ENCODE measurements around the gene FLYWCH1.

The FLYWCH1 gene

GRCh38 chr16:2954656-2955381 is 43.1 kb downstream of the FLYWCH1 start:
- H3K9ac ChIP-seq, result peak overlapping the region in 7 of 11 experiments; percentile 19 to 76 (median 63); a peak in 12 of 22 replicates
- peaks cover 0 to 25% (median 0%) of the 10 kb centered on the region in 11 experiments; a peak in 4 of 22 replicates for H3K27me3 ChIP-seq
- H3K4me2 ChIP-seq, result peak overlapping the region; percentile 68 to 95 (median 90); a peak in 20 of 22 replicates

DNA sequence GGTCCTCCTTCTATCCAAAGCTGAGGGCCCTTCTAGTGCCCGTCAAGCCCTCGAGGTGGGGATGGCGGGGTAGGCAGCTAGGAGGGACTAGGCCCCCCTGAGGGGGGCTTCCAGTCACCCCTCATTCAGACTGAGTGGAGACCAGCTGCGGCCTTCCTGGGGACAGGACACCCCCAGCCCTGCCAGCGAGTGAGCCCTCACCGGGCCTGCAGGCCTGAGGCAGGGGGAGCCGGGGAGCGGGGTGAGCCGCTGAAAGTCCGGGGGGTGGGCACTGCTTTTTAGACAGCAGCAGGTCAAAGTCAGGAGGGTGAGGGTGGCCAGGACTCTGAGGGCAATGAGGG is 43.7 kb downstream of the FLYWCH1 start:
- peaks cover 40 to 86% (median 77%) of the 10 kb centered on the region in 10 experiments for H3K4me1 ChIP-seq
- peak overlapping the region; percentile 68 to 95 (median 90); a peak in 20 of 22 replicates for H3K4me2 ChIP-seq
- H3K4me3 ChIP-seq, result no peak overlapping the region
- H3K9me3 ChIP-seq (replicated peaks in 1 of 11), result no peaks in the 10 kb centered on the region
- no peaks in the 10 kb centered on the region for H3K36me3 ChIP-seq
- H3K9ac ChIP-seq, result peak overlapping the region in 5 of 11 experiments; percentile 53 to 76 (median 69); a peak in 7 of 22 replicates
- peak overlapping the region in 7 of 11 experiments; percentile 55 to 86 (median 67); a peak in 10 of 22 replicates for H3K27ac ChIP-seq
- H4K20me1 ChIP-seq, result peaks cover 0 to 11% (median 0%) of the 10 kb centered on the region in 11 experiments; a peak in 2 of 22 replicates
- peaks cover 0 to 25% (median 0%) of the 10 kb centered on the region in 11 experiments; a peak in 4 of 22 replicates for H3K27me3 ChIP-seq
- no peak for TF ChIP-seq Cebpa-rat (IDR thresholded peaks at IDR 0.05)

More at GRCh38 chr16:2954656-2955381, 43.1 kb downstream of the FLYWCH1 start:
- TF ChIP-seq Cebpa-rat (IDR thresholded peaks at IDR 0.05), result no peak
- Histone ChIP-seq H3K4me3 (peak overlapping the region in 1 of 10 experiments; percentile 39; a peak in 1 of 20 replicates), H3K4me1 (peaks cover 40 to 85% (median 75%) of the 10 kb centered on the region in 10 experiments), H4K20me1 (peaks cover 0 to 17% (median 0%) of the 10 kb centered on the region in 11 experiments; a peak in 4 of 22 replicates), H3K36me3 (peaks cover 0 to 6% (median under 1%) of the 10 kb centered on the region in 11 experiments; a peak in 6 of 22 replicates), H3K9me3 (replicated peaks in 1 of 11) (no peaks in the 10 kb centered on the region), H3K27ac (peak overlapping the region in 8 of 11 experiments; percentile 7 to 86 (median 66); a peak in 15 of 22 replicates)

DNA sequence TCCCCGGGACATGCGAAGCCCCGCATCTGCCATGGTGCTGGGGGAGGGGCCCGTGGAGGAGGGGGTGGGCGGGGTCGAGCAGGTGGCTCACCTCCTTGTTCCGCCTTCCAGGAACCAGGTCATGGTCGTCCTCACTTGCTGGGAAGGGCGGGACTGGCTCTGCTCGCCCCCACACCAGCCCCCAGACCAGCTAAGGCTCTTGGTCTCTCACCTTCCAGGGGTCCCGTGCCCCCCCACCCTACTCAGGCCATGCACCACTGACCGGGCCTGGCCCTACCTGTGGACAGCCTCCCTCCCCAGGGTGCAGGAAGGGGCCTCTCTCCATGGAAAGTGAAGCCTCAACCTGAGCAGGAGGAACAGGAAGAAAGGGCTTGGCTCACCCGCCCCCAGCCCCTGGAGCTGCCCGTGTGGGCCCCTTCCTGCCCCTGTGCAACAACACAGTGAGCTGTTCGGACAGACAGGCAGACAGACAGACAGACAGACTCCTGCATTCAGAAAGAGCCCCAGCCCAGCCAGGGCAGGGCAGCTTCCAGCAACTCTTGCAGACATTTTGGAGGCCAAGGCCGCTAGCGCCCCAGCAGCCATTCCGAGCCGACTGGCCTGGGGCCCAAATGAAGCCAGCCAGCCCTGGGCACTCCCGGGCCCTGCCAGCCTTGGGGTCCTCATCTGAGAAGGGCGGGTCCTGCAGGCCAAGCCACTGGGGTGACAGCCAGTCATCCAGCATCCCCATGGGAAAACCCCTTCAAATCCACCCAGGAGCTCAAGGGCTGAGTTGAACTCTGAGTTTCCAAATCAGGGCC is 44.2 kb downstream of the FLYWCH1 start:
- peaks cover 38 to 86% (median 76%) of the 10 kb centered on the region in 10 experiments for H3K4me1 ChIP-seq
- 0 out of 22 replicates have a peak, but pooled peaks cover 0 to 6% (median 0%) of the 10 kb centered on the region in 11 experiments for H4K20me1 ChIP-seq
- peaks cover 0 to 25% (median 0%) of the 10 kb centered on the region in 11 experiments; a peak in 4 of 22 replicates for H3K27me3 ChIP-seq
- H3K4me3 ChIP-seq, result peak overlapping the region in 2 of 10 experiments; percentile 14 to 23; a peak in 1 of 20 replicates
- peak overlapping the region in 8 of 11 experiments; percentile 19 to 60 (median 38); a peak in 7 of 22 replicates for H3K9ac ChIP-seq
- H3K27ac ChIP-seq, result peak overlapping the region in 6 of 11 experiments; percentile 6 to 86 (median 44); a peak in 9 of 22 replicates
- no peaks in the 10 kb centered on the region for H3K36me3 ChIP-seq
- H3K9me3 ChIP-seq (replicated peaks in 1 of 11), result no peaks in the 10 kb centered on the region
- H3K4me2 ChIP-seq, result peak overlapping the region; percentile 68 to 95 (median 90)
- TF ChIP-seq Cebpa-rat (IDR thresholded peaks at IDR 0.05), result no peak

GRCh38 chr16:2956579-2956956 is 44.8 kb downstream of the FLYWCH1 start:
- peak overlapping the region in 4 of 11 experiments; percentile 22 to 60 (median 35); a peak in 2 of 22 replicates for H3K9ac ChIP-seq

GRCh38 chr16:2959206-2959605 is 47.5 kb downstream of the FLYWCH1 start:
- Histone ChIP-seq H3K27me3 (peaks cover 0 to 32% (median 17%) of the 10 kb centered on the region in 11 experiments; a peak in 14 of 22 replicates), H3K4me1 (peaks cover 46 to 84% (median 74%) of the 10 kb centered on the region in 10 experiments), H3K9me3 (replicated peaks in 1 of 11) (no peaks in the 10 kb centered on the region), H3K27ac (no peak overlapping the region), H3K4me2 (peak overlapping the region in 6 of 11 experiments; percentile 16 to 59 (median 44); a peak in 10 of 22 replicates), H3K9ac (no peak overlapping the region), H4K20me1 (peaks cover 0 to 29% (median 4%) of the 10 kb centered on the region in 11 experiments; a peak in 10 of 22 replicates), H3K36me3 (no peaks in the 10 kb centered on the region), H3K4me3 (no peak overlapping the region)
- TF ChIP-seq Cebpa-rat (IDR thresholded peaks at IDR 0.05), result no peak

More at GRCh38 chr16:2956579-2956956, 44.8 kb downstream of the FLYWCH1 start:
- Histone ChIP-seq H3K27ac (peak overlapping the region in 5 of 11 experiments; percentile 6 to 59 (median 40); a peak in 5 of 22 replicates), H4K20me1 (peaks cover 0 to 9% (median 0%) of the 10 kb centered on the region in 11 experiments; a peak in 1 of 22 replicates), H3K36me3 (no peaks in the 10 kb centered on the region), H3K4me1 (peaks cover 36 to 85% (median 75%) of the 10 kb centered on the region in 10 experiments), H3K9me3 (replicated peaks in 1 of 11) (no peaks in the 10 kb centered on the region), H3K4me3 (no peak overlapping the region), H3K27me3 (peaks cover 0 to 25% (median 0%) of the 10 kb centered on the region in 11 experiments; a peak in 4 of 22 replicates), H3K4me2 (peak overlapping the region; percentile 68 to 95 (median 90))
- no peak for TF ChIP-seq Cebpa-rat (IDR thresholded peaks at IDR 0.05)

GRCh38 chr16:2960183-2961010 is 48.7 kb downstream of the FLYWCH1 start:
- Histone ChIP-seq H4K20me1 (peaks cover 0 to 39% (median 10%) of the 10 kb centered on the region in 11 experiments; a peak in 15 of 22 replicates), H3K27ac (no peak overlapping the region), H3K9ac (no peak overlapping the region), H3K36me3 (no peaks in the 10 kb centered on the region), H3K4me1 (peaks cover 44 to 81% (median 72%) of the 10 kb centered on the region in 10 experiments), H3K4me2 (peak overlapping the region in 8 of 11 experiments; percentile 1 to 59 (median 46); a peak in 14 of 22 replicates), H3K9me3 (replicated peaks in 1 of 11) (no peaks in the 10 kb centered on the region), H3K27me3 (peaks cover 0 to 33% (median 17%) of the 10 kb centered on the region in 11 experiments; a peak in 14 of 22 replicates), H3K4me3 (no peak overlapping the region)
- no peak for TF ChIP-seq Cebpa-rat (IDR thresholded peaks at IDR 0.05)

DNA sequence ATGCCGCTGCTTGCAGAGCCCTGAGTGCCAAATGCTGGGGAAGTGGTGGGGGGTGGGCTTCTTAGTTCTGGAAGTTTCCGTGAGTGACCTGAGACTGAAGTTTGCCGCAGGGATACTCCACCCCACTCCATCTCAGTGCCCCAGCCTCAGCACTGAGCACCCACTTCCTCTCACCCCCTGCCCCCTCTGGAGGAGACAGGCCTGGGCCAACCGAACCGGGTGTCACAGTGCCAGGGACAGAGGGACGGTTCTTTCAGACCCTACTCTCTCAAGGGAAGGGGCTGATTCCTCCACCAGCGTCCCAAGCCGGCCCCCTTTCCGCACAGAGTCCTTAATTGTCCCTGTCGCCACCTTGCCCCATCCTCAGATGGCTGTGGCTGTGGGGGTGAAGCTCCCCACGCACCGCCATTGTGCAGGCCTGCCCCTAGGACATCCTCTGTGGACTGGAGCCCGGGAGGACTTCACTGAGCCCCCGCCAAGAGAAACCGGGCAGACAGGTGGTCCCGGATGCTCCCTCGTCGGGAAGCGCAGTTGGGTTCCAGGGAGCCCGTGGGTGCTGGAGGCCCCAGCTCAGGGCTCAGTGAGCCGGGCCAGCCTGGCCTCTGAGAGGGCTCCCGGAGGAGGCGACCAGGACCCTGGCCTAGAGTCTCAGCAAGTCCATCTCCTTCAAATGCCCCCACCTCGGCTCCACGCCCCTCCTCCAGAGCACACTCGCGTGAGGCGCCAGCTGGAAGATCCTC is 50.8 kb downstream of the FLYWCH1 start:
- H3K4me3 ChIP-seq, result peak overlapping the region in 7 of 10 experiments; percentile 20 to 74 (median 67); a peak in 8 of 20 replicates
- H3K9ac ChIP-seq, result peak overlapping the region in 4 of 11 experiments; percentile 45 to 74 (median 71); a peak in 8 of 22 replicates
- H3K36me3 ChIP-seq, result peaks cover 0 to 3% (median 0%) of the 10 kb centered on the region in 11 experiments; a peak in 2 of 22 replicates
- peak overlapping the region; percentile 53 to 100 (median 99) for H3K4me2 ChIP-seq
- TF ChIP-seq Cebpa-rat (IDR thresholded peaks at IDR 0.05), result no peak
- peaks cover 0 to 51% (median 22%) of the 10 kb centered on the region in 11 experiments; a peak in 15 of 22 replicates for H4K20me1 ChIP-seq
- H3K27ac ChIP-seq, result no peak overlapping the region; a peak in 1 of 22 replicates
- no peaks in the 10 kb centered on the region for H3K9me3 ChIP-seq (replicated peaks in 1 of 11)
- peaks cover 0 to 33% (median 17%) of the 10 kb centered on the region in 11 experiments; a peak in 14 of 22 replicates for H3K27me3 ChIP-seq
- peaks cover 40 to 79% (median 68%) of the 10 kb centered on the region in 10 experiments for H3K4me1 ChIP-seq
